OCI-LY1 (cell line): ENCODE results near the gene CLEC16A.

Experiments
- CTCF ChIP-seq: fragments of 200-600 bp; sonication (generic), shearing (Covaris generic); IDR thresholded peaks from 2 replicates; pipeline ENCODE4 v1.5.1; 2017; ENCODE audit warnings: mild to moderate bottlenecking, antibody characterized with exemption, low read length, moderate library complexity, mixed read lengths
- EZH2 ChIP-seq: fragments of 200-600 bp; sonication (generic), shearing (Covaris generic); IDR thresholded peaks from 2 replicates; pipeline ENCODE4 v1.8.0; 2017; ENCODE audit warnings: borderline replicate concordance, mixed run types, mild to moderate bottlenecking, antibody characterized with exemption, low read length, moderate library complexity, mixed read lengths

- TF ChIP-seq CTCF (no peak), EZH2 (no peak)
Observed at GRCh38 chr16:11073407-11073999, 129.1 kb downstream of the CLEC16A start.
